ENCODE measurements around the gene NLRC4.

DNA sequence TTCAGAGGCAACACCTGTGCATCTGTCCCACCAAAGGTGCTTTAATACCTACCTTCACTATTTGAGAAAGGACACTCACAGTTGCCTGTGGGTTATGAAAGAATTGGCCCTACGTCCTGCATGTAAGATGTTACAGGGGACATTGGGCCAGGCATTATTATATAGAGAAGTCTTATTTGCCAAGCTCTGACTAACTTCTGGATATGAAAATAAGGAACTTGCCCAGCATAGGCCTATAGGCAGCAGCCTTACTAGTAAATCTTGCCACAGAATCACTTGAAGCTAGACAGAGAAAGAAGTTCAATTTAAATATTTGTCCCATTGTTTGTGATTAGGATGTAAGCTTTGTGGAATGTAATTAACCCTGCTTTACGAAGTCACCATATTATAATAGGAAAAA lies 41.7 kb downstream of the NLRC4 start:
- TF ChIP-seq, protein P1, sequence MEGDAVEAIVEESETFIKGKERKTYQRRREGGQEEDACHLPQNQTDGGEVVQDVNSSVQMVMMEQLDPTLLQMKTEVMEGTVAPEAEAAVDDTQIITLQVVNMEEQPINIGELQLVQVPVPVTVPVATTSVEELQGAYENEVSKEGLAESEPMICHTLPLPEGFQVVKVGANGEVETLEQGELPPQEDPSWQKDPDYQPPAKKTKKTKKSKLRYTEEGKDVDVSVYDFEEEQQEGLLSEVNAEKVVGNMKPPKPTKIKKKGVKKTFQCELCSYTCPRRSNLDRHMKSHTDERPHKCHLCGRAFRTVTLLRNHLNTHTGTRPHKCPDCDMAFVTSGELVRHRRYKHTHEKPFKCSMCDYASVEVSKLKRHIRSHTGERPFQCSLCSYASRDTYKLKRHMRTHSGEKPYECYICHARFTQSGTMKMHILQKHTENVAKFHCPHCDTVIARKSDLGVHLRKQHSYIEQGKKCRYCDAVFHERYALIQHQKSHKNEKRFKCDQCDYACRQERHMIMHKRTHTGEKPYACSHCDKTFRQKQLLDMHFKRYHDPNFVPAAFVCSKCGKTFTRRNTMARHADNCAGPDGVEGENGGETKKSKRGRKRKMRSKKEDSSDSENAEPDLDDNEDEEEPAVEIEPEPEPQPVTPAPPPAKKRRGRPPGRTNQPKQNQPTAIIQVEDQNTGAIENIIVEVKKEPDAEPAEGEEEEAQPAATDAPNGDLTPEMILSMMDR (IDR thresholded peaks at IDR 0.05; ENCODE audit: insufficient read depth, low read length, poor library complexity, severe bottlenecking), result no peak
- no peak for TF ChIP-seq EZH2phosphoT487 (conservative IDR thresholded peaks at IDR 0.05; ENCODE audit: low read length)
